GM12872 (cell line): ENCODE results near the gene FKBP3.

ENCODE experiments used
- CTCF ChIP-seq: IDR thresholded peaks from 3 replicates; pipeline ENCODE4 v1.5.1; 2011; ENCODE audit warnings: low read depth, mild to moderate bottlenecking, low read length, moderate library complexity; ENCODE audit not compliant: insufficient read depth

FKBP3 gene

GRCh38 chr14:45084946-45085346 is 49.3 kb downstream of the FKBP3 start:
- no peak for TF ChIP-seq CTCF

GRCh38 chr14:45083976-45084722 is 50.1 kb downstream of the FKBP3 start, which contains the start of gene PRPF39:
Gene PRPF39 (plus strand): TSS chr14:45084116. CDS start chr14:45095240, 11,124 bp downstream.
- no peak for TF ChIP-seq CTCF

- TF ChIP-seq CTCF, result no peak
Observed at GRCh38 chr14:45083617-45083975, 50.7 kb downstream of the FKBP3 start.

GRCh38 chr14:45082420-45082819 is 51.9 kb downstream of the FKBP3 start:
- TF ChIP-seq CTCF, result no peak

- TF ChIP-seq CTCF, result no peak
Observed at GRCh38 chr14:45078323-45078722, 56.0 kb downstream of the FKBP3 start.

- TF ChIP-seq CTCF, result no peak
Observed at GRCh38 chr14:45073231-45073879, 60.9 kb downstream of the FKBP3 start.

GRCh38 chr14:45072126-45072525 is 62.2 kb downstream of the FKBP3 start:
- no peak for TF ChIP-seq CTCF
